ENCODE measurements around the gene RSBN1.

RSBN1 gene

GRCh38 chr1:113812661-113813135 lies 422 bp upstream of the RSBN1 start:
- no peak for DNase-seq (ENCODE audit: low spot score)

GRCh38 chr1:113811156-113811887 lies 954 bp downstream of the RSBN1 start:
- peak; percentile 31 for DNase-seq (ENCODE audit: low spot score)

- no peak for DNase-seq (ENCODE audit: low spot score)
Observed at GRCh38 chr1:113809670-113810602, 2.3 kb downstream of the RSBN1 start.

- DNase-seq (ENCODE audit: low spot score) = no peak
Observed at GRCh38 chr1:113808450-113809195, 3.7 kb downstream of the RSBN1 start.

- no peak for DNase-seq (ENCODE audit: low spot score)
Observed at GRCh38 chr1:113805639-113806038, 6.6 kb downstream of the RSBN1 start.

- no peak for DNase-seq (ENCODE audit: low spot score)
Observed at GRCh38 chr1:113805256-113805531, 7.1 kb downstream of the RSBN1 start.

GRCh38 chr1:113804421-113805255 lies 7.6 kb downstream of the RSBN1 start:
- no peak for DNase-seq (ENCODE audit: low spot score)

- peak; percentile 49 for DNase-seq (ENCODE audit: low spot score)
Observed at GRCh38 chr1:113802367-113803007, 9.8 kb downstream of the RSBN1 start.

- DNase-seq (ENCODE audit: low spot score) = no peak
Observed at GRCh38 chr1:113800487-113800886, 11.8 kb downstream of the RSBN1 start.

- DNase-seq (ENCODE audit: low spot score) = no peak
Observed at GRCh38 chr1:113797472-113797871, 14.8 kb downstream of the RSBN1 start.

GRCh38 chr1:113793878-113794834 lies 18.1 kb downstream of the RSBN1 start:
- no peak for DNase-seq (ENCODE audit: low spot score)

GRCh38 chr1:113792986-113793385 lies 19.3 kb downstream of the RSBN1 start:
- no peak for DNase-seq (ENCODE audit: low spot score)

GRCh38 chr1:113792471-113792870 lies 19.8 kb downstream of the RSBN1 start:
- DNase-seq (ENCODE audit: low spot score) = no peak

- no peak for DNase-seq (ENCODE audit: low spot score)
Observed at GRCh38 chr1:113788802-113789201, 23.5 kb downstream of the RSBN1 start.

GRCh38 chr1:113787663-113788062 lies 24.6 kb downstream of the RSBN1 start:
- no peak for DNase-seq (ENCODE audit: low spot score)

- no peak for DNase-seq (ENCODE audit: low spot score)
Observed at GRCh38 chr1:113786069-113786468, 26.2 kb downstream of the RSBN1 start.

GRCh38 chr1:113784104-113784779 lies 28.0 kb downstream of the RSBN1 start:
- peak; percentile 69 for DNase-seq (ENCODE audit: low spot score)

- DNase-seq (ENCODE audit: low spot score) = peak; percentile 75
Observed at GRCh38 chr1:113783254-113784103, 28.8 kb downstream of the RSBN1 start.

Measured in activated CD4-positive, alpha-beta T cell treated with anti-CD3 and anti-CD28 coated beads, Interleukin-2, Interleukin-4, amounts not matched to agents 100 ng/mL and 50 ng/mL, durations not matched to agents 16 hours and 8 hours (primary cell).